GM12878 (cell line): Measurements from ENCODE around the gene ANGPTL2.

Experiments
- FOXK2 ChIP-seq: fragments of 450-650 bp; IDR thresholded peaks from 2 replicates; pipeline ENCODE4 v1.6.1; 2017; ENCODE audit warnings: mild to moderate bottlenecking, moderate library complexity
- TF ChIP-seq, protein P1 (sequence below), 3 experiments: IDR thresholded peaks in 2 of 3; conservative IDR thresholded peaks in 1 of 3; 2 replicates each; pipeline ENCODE4 v1.5.1; 2011; ENCODE audit warnings: low read depth in 3 of 3, low read length in 3 of 3, mild to moderate bottlenecking in 3 of 3, control low read depth in 2 of 3, moderate library complexity in 2 of 3, inconsistent platforms in 1 of 3, mixed read lengths in 1 of 3; ENCODE audit not compliant: control insufficient read depth in 2 of 3, insufficient read depth in 1 of 3; ENCODE audit errors: extremely low read depth in 1 of 3

DNA sequence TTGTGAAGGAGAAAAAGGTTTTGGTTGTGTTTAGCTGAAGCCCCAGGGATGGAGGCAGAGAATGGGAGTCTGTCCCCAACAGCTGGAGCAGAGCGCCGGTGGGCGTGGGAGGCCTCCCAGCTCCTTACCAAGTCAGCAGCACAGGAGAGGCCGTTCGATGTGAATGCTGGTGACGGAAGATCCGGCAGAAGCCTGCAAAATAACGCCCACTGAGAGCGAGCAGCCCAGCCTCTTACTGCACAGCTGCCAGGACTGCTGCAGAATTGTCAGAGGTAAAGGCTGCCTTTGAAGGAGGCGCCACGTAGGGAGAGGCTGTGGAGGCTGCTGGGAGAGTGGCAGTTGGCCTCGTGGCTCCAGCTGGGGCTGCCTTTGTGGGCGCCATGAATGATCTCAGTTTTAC, 26.2 kb downstream of the ANGPTL2 start:
- TF ChIP-seq, protein P1, sequence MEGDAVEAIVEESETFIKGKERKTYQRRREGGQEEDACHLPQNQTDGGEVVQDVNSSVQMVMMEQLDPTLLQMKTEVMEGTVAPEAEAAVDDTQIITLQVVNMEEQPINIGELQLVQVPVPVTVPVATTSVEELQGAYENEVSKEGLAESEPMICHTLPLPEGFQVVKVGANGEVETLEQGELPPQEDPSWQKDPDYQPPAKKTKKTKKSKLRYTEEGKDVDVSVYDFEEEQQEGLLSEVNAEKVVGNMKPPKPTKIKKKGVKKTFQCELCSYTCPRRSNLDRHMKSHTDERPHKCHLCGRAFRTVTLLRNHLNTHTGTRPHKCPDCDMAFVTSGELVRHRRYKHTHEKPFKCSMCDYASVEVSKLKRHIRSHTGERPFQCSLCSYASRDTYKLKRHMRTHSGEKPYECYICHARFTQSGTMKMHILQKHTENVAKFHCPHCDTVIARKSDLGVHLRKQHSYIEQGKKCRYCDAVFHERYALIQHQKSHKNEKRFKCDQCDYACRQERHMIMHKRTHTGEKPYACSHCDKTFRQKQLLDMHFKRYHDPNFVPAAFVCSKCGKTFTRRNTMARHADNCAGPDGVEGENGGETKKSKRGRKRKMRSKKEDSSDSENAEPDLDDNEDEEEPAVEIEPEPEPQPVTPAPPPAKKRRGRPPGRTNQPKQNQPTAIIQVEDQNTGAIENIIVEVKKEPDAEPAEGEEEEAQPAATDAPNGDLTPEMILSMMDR (IDR thresholded peaks at IDR 0.05 in 2 of 3, conservative IDR thresholded peaks at IDR 0.05 in 1 of 3; ENCODE audit: control insufficient read depth in 2 of 3, extremely low read depth in 1 of 3, insufficient read depth in 1 of 3, low read depth in 3 of 3, low read length in 3 of 3) = no peak
- no peak for TF ChIP-seq FOXK2
